Measurements from ENCODE around the gene CRNN.

- TF ChIP-seq CTCF (conservative IDR thresholded peaks at IDR 0.05; ENCODE audit: low read depth in 2 of 2) (peak; percentile 85 to 94), JUNB (IDR thresholded peaks at IDR 0.05; ENCODE audit: unreplicated experiment) (no peak), POLR2AphosphoS5 (IDR thresholded peaks at IDR 0.05; ENCODE audit: low read depth) (no peak), ZNF114 (CRISPR knock-in tag; IDR thresholded peaks at IDR 0.05) (no peak), EZH2 (IDR thresholded peaks at IDR 0.05; ENCODE audit: low read depth, unreplicated experiment) (no peak), REST (IDR thresholded peaks at IDR 0.05; ENCODE audit: unreplicated experiment) (no peak), ETS1 (IDR thresholded peaks at IDR 0.05) (no peak), NANOG (IDR thresholded peaks at IDR 0.05; ENCODE audit: borderline replicate concordance) (no peak), STAT1 (IDR thresholded peaks at IDR 0.05; ENCODE audit: unreplicated experiment) (no peak), CREB1 (CRISPR knock-in tag; IDR thresholded peaks at IDR 0.05; ENCODE audit: low read depth) (0 out of 2 replicates have a peak, but pooled peaks have one; percentile 34), EZH2phosphoT487 (IDR thresholded peaks at IDR 0.05; ENCODE audit: unreplicated experiment) (no peak), ZNF331 (CRISPR knock-in tag; IDR thresholded peaks at IDR 0.05; ENCODE audit: low read depth) (no peak)
Observed at GRCh38 chr1:152440635-152441471, 26.8 kb upstream of the CRNN start.
